OCI-LY1 (cell line): ENCODE measurements around the gene CSN2.

Source experiments
- EZH2 ChIP-seq: fragments of 200-600 bp; sonication (generic), shearing (Covaris generic); IDR thresholded peaks from 2 replicates; pipeline ENCODE4 v1.8.0; 2017; ENCODE audit warnings: borderline replicate concordance, mixed run types, mild to moderate bottlenecking, antibody characterized with exemption, low read length, moderate library complexity, mixed read lengths
- TF ChIP-seq, protein P1 (sequence below): fragments of 200-600 bp; sonication (generic), shearing (Covaris generic); IDR thresholded peaks from 2 replicates; pipeline ENCODE4 v1.5.1; 2017; ENCODE audit warnings: mild to moderate bottlenecking, antibody characterized with exemption, low read length, moderate library complexity, mixed read lengths

DNA sequence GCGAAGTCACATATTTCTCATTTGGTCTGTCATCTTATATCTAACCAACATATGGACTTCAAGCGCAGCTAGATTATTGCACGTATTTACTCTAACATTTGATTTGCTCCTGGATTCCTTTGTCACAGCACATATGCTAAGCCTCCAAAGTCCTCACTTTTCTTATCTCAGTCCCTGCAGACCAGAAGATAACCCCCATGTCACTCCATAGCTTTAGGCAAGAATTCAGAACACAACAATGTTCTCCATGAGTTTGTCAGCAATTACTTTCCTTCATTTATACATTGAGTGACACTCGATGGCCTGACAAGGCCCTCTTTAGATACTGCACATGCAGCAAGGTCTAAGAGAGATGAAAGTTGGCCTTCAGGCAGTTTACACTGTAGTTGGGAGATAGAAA is 25.5 kb upstream of the CSN2 start:
- TF ChIP-seq, protein P1, sequence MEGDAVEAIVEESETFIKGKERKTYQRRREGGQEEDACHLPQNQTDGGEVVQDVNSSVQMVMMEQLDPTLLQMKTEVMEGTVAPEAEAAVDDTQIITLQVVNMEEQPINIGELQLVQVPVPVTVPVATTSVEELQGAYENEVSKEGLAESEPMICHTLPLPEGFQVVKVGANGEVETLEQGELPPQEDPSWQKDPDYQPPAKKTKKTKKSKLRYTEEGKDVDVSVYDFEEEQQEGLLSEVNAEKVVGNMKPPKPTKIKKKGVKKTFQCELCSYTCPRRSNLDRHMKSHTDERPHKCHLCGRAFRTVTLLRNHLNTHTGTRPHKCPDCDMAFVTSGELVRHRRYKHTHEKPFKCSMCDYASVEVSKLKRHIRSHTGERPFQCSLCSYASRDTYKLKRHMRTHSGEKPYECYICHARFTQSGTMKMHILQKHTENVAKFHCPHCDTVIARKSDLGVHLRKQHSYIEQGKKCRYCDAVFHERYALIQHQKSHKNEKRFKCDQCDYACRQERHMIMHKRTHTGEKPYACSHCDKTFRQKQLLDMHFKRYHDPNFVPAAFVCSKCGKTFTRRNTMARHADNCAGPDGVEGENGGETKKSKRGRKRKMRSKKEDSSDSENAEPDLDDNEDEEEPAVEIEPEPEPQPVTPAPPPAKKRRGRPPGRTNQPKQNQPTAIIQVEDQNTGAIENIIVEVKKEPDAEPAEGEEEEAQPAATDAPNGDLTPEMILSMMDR: no peak
- TF ChIP-seq EZH2: no peak
